Activated CD4-positive, alpha-beta T cell treated with anti-CD3 and anti-CD28 coated beads for 4 hours (primary cell): Measurements from ENCODE around the gene RYR3.
"Not testable (repeated sequence)": the region's sequence is repeated elsewhere in the genome, so short reads cannot be mapped to it uniquely, and the experiment has no call there.

Experiments used
- DNase-seq, 2 donors: peaks; one replicate each; pipeline ENCODE4 v3.0.0-alpha.2; 2020

The RYR3 gene

DNA sequence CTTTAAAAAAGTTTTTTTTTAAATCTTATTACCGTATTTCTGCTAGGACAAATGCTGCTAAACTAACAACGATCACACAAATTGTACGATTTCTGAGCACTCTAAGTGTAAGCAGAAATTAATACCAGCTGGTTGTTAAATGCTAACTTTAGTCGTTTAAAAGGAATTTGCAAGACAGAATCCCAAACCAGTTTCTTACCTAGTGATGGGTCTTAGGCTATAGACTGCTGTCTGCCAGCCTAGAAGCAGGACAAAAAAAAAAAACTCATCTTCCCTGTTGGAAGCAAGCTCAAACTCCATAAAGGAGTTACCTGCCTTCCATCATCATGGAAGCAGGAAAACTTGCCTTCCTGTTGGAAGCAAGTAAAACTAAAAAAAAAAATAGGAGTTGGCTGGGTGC, 287.6 kb downstream of the RYR3 start:
- not testable (repeated sequence) for DNase-seq

- no peak for DNase-seq
Observed at GRCh38 chr15:33600212-33600611, 289.4 kb downstream of the RYR3 start.

GRCh38 chr15:33601461-33601860, 290.7 kb downstream of the RYR3 start:
- DNase-seq, result no peak

- no peak for DNase-seq
Observed at GRCh38 chr15:33608714-33609113, 297.9 kb downstream of the RYR3 start.

- no peak for DNase-seq
Observed at GRCh38 chr15:33612721-33613304, 302.0 kb downstream of the RYR3 start.

- DNase-seq, result no peak
Observed at GRCh38 chr15:33616475-33616874, 305.7 kb downstream of the RYR3 start.

DNA sequence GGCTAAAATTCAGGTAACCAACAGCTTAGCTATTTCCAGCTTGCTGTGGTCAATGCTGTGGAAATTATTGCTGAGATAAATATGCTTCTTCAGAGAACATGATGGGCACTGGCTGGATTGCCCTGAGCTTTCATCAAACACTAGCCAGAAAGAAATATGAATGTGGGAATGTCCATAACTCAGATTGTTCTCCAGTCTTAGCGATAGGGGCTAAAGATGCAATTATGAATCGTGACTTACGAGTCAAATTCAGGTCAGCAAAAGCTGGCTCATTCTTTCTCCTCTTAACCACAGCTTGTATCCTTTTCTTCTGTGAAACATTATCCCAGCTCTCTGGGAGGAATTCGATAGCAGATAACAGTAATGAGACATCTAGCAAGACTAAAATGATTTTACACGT, 307.6 kb downstream of the RYR3 start:
- no peak for DNase-seq

GRCh38 chr15:33621141-33621540, 310.4 kb downstream of the RYR3 start:
- DNase-seq, result no peak

DNA sequence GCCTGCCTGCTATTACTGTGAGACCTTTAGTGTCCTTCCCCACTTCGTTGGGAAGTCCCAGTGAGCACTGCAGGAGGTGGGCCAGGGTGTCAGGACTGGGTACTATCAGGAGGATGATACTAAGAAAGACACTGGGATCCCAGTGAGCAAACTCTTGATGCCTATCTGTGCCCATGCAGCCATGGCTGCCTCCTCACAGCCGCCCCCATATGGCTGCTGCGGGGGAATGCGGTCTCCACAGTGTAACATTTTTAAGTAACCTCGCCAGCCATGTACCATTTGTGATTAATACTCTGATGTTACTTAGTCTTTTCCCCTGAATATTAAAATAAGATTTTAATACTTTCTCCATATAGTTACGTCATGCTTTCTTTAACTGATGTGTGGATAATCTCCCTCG, 312.2 kb downstream of the RYR3 start:
- no peak for DNase-seq

- DNase-seq, result no peak
Observed at GRCh38 chr15:33624439-33624838, 313.7 kb downstream of the RYR3 start.

DNA sequence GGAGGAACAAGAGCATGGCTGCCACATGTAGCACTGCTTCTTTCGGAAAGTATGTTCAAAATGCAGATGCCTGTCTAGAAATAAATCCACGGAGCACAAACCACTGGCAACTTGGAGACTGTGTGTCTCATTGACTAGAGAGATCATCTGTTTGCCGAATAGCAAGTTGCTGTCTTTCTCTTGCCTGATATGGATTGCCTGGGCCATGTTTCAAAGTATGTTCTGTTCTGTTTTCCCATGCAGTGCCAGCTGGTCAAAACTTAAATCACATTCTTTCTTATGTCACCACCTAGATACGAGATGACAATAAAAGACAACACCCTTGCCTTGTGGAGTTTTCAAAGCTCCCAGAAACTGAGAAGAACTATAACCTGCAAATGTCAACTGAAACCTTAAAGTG, 318.9 kb downstream of the RYR3 start:
- DNase-seq, result no peak

GRCh38 chr15:33636234-33636633, 325.5 kb downstream of the RYR3 start:
- no peak for DNase-seq

GRCh38 chr15:33636958-33637357, 326.2 kb downstream of the RYR3 start:
- DNase-seq, result no peak

GRCh38 chr15:33638453-33638852, 327.7 kb downstream of the RYR3 start:
- no peak for DNase-seq

GRCh38 chr15:33639051-33639450, 328.3 kb downstream of the RYR3 start:
- no peak for DNase-seq

- DNase-seq, result no peak
Observed at GRCh38 chr15:33639456-33639855, 328.7 kb downstream of the RYR3 start.

GRCh38 chr15:33639978-33640377, 329.2 kb downstream of the RYR3 start:
- no peak for DNase-seq

- DNase-seq, result no peak
Observed at GRCh38 chr15:33641069-33641468, 330.3 kb downstream of the RYR3 start.

GRCh38 chr15:33644304-33644703, 333.5 kb downstream of the RYR3 start:
- no peak for DNase-seq

- no peak for DNase-seq
Observed at GRCh38 chr15:33646744-33647143, 336.0 kb downstream of the RYR3 start.

GRCh38 chr15:33649217-33649933, 338.6 kb downstream of the RYR3 start:
- no peak for DNase-seq

- no peak for DNase-seq
Observed at GRCh38 chr15:33654860-33655259, 344.1 kb downstream of the RYR3 start.

GRCh38 chr15:33655488-33655887, 344.7 kb downstream of the RYR3 start:
- DNase-seq, result no peak

GRCh38 chr15:33656168-33656567, 345.4 kb downstream of the RYR3 start:
- no peak for DNase-seq

DNA sequence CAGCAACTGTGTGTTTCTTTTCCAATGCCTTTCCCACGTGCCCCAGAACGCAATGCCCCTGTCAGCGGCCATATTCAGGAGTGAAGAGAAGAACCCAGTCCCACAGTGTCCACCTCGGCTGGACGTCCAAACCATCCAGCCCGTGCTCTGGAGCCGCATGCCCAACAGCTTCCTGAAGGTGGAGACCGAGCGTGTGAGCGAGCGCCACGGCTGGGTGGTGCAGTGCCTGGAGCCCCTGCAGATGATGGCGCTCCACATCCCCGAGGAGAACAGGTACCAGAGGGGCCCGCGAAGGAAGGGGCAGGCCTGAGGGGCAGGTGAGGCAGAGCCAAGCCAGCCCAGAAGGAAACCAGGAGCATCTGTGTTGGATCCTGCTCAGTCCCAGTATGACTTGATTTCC, 349.4 kb downstream of the RYR3 start:
- DNase-seq, result no peak
